ENCODE results near the gene CPEB2.

The CPEB2 gene

GRCh38 chr4:15011166-15011565 lies 8.9 kb downstream of the CPEB2 start:
- FAIRE-seq = no peak

DNA sequence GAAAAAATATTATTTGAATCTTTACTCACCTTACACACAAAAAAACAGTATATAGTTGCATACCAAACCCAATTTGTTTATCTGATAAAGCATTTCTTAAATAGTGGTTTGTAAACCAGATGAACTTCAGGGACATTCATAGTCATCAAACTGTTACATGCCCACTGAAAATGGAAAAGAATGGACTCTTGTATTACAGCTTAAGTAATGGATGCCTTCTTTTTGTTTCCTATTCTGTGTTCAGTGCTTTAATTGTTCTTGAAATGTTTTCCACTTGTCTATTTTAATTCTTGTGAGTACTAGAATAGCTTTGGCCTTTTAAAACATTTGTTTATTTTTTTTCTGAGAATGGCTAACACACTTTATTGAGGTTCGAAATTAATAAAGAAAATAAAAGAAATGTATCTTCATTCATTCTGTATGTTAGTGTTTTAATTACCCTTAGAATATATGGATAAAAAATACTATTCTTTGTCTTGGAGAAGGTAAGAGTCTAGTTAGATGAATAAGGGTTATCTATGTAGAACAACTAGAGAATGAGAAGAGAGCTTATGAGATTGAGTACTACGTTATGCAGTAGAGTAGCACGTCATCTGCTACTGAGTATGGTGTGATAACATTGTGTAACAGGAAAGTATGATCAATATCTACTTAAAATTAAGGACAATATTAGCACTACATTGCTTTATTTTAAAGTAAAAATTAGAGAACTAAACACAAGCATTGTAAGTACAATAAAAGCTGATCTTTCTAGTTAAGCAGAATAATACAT lies 9.9 kb downstream of the CPEB2 start:
- peak; percentile 13 for FAIRE-seq

DNA sequence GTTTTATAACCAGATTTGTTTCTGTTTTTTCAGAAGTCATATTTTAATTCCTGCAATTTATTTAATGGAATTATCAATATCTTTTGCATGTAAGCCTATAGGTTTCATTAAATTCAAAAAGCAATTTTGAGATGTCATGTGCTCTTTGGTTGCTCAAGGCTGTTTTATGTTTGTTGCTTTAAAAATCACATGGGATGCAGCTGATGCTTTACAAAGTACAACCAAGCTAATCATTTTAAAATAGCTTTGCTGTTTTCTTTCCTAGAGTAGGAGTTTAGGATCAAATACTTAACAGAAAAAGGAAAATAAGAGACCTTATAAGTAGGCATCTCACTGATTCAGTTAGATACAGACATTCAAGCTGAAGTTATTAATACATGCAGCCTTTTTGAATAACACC lies 11.3 kb downstream of the CPEB2 start:
- FAIRE-seq = no peak

GRCh38 chr4:15015170-15015569 lies 12.9 kb downstream of the CPEB2 start:
- FAIRE-seq = peak; percentile 21

DNA sequence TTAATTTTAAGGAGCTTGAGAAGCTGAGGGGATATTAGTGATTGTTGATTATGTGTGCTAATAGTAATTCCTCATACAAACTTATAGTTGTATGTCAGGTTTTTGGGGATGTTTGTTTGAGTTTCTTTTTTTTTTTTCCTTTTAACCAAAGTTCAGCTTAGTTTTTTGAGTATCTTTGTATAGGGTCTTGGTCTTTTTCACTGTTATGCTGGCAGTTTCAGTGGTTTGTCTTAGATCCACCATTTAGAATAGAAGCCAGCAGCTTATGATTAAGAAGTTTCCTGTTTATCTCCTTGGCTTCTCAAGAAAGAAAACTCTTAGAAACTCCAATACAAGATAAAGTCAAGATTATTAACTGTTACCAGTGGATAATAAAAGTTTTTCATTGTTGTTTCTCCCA lies 16.1 kb downstream of the CPEB2 start:
- peak; percentile 47 for FAIRE-seq

DNA sequence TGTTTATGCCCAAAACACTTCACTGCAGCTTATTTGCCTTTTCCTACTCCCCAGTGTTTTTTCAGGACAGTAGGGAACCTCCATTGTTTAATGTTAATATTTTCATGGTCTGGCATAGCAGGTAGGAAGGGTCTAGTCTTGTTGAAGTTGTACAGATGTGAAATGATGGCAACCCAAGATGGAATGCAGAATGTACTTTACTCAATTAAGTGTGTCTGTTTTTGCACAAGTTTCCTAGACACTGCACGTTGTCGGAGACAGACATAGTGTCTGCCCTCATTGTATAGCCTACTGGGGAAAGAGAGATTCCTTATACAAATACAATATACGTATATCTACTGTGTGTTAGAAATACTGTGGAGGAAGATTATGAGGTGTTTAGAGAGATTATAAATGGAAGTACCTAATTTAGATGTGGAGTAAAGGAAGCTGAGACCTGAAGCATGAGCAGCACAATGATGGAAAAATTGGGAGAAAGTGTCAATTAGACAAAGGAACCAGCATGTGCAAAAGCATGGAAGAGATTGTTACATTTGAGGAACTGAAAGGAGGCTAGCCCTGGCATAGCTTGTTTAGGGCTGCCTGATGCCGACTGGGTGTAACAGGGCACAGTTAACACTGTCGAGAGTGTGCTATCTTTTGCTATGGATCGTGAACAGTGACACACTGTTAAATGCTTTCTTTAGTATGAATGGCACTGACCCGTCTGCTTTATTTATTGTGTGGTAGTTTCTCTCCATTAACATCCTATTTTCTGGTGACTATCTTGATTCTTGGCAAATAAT lies 18.4 kb downstream of the CPEB2 start:
- FAIRE-seq = no peak

DNA sequence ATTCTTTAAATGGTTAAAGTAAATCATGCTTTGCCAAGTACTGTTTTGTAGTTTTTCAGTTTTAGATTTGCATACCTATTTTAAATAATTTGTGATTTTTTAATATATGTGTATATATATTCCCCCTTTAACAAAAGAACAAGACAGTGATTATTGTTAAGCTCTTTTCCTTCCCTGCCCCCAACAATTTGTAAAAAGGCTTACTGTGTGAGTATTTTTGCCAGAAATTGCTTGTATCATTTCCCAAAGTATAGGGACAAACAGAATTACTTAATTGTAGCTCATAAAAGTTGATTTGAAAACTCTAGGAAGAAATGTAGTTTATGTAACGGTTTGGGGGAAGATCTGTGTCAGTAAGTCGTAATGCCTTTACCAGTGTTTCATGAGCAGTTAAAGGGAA lies 19.0 kb downstream of the CPEB2 start:
- no peak for FAIRE-seq

DNA sequence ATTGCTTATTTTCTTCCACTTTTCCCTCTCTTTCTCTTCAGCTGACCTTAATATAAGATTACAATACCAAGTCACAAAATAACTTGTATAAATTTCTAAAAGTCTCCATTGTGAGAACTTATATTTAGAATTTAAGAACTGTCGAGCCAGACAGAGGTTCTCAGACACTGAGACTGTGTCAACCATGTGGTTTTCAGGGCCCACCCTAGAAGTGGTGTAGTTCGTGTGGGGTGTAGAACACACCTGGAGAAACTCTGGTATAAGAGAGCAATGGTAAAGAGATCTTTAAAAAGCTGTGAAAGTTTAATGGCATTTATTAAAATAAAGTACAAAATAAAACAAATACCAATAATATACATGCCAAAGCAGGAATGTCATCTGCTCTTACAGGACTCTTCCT lies 19.7 kb downstream of the CPEB2 start:
- peak; percentile 73 for FAIRE-seq

DNA sequence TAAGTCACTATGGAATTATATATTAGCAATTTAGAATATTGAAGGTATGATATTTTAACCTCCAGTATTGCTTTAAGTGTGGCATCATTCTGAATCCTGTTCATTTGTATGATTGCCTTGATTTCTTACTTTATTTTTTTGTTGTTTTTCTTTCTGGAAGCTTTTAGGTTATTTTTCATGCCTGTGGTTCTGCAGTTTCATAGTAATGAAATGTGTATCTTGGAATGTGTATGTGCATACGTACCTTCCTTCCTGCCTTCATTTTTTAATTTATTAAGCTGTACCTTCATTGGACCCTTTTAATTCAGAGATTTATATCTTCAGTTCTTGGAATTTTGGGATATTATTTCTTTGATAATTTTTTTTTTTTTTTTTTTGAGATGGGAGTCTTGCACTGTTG lies 22.1 kb downstream of the CPEB2 start:
- FAIRE-seq = peak; percentile 24

DNA sequence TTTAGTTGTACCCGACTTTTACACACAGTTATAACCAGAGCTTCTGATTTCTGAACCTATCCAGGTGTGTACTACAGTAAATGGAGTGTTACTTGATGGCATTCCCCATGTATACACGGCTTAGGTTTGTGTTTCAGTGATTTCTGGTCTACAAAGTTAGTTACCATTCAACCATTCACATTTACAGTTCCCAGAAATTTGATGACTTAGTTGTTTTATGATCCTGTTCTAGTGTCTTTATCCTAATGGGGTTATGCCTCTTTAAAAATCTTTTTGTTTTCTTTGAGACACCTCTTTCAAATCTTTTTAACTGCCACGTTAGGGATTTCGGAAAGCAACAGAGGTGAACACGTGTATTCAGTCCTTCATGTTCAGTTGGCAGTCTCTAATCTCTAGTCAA lies 23.4 kb downstream of the CPEB2 start:
- no peak for FAIRE-seq

DNA sequence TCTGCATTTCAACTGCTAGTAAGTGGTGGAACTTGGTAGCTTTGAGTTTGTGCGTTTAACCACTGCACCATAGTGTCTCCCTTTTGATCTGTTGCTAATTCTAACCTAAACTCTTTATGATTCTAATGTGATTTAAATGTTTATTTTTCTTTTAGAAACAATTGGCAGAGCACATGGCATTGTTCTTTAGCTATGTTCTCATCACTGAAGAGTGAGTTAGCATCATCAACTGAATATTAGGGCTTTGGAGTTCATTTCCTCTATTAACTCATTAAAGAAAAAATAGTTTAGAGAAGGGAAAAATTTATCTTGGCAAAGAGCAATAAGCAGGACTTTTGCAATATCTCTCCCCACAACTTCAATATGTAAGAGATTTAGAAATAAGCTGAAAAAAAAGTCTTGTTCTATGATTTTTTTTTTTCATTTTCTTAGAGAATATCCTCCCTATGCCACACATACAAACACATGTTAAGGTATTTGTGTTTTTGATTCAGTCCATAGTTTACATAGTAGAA lies 25.7 kb downstream of the CPEB2 start:
- no peak for FAIRE-seq

DNA sequence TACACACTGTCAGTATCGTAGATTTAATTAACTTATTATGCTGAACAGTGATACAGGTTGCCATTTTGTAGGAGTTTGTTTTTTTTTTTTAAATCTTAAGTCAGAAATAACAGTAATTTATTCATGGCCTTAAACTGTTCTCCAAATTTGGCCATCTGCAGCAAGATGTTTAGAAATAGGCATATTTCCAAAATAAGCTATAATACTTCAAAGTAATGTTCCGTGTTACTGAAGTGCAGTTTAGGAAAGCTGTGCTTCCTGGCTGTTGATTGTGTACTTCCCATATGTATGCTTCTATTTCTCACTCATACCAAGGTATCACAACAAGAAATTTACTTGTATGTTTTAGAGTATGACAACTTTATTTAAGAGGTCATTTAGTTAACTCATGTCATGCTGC lies 28.9 kb downstream of the CPEB2 start:
- FAIRE-seq = no peak

- FAIRE-seq = peak; percentile 98
These were observed 29.9 kb downstream of the CPEB2 start for GRCh38 chr4:15031993-15032675.

DNA sequence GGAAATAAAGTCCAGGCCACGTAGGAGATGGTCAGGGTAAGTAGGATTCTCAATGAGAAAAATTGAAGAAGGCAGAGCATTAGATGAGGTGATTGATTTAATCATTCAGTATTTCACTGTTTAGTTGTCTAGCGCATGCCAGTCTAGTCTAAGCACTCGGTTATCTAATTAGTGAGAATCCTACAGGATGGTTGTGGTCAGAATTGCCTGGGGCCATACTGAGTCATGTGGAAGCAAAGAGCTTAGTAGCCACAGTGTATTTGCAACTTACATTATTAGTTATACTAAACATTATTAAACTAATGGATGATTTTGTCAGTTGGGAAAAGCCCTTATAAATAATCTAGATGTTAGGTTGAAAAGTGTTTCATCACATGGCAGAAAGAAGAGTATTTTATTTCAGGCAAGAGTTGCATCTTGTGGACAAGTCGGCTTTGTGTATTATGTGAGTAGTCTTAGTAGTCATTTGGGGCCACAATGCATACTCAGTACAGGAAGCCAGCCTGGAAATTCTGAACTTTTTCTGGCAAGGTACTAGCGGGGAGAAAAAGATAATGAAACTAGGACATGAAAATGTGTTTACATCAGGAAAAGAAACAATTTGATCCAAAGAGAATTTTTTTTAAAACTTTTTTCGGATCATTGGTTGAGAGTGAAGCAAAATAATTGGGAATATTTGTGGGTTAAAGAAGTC lies 31.9 kb downstream of the CPEB2 start:
- FAIRE-seq = no peak

GRCh38 chr4:15035159-15035558 lies 32.9 kb downstream of the CPEB2 start:
- FAIRE-seq = no peak

DNA sequence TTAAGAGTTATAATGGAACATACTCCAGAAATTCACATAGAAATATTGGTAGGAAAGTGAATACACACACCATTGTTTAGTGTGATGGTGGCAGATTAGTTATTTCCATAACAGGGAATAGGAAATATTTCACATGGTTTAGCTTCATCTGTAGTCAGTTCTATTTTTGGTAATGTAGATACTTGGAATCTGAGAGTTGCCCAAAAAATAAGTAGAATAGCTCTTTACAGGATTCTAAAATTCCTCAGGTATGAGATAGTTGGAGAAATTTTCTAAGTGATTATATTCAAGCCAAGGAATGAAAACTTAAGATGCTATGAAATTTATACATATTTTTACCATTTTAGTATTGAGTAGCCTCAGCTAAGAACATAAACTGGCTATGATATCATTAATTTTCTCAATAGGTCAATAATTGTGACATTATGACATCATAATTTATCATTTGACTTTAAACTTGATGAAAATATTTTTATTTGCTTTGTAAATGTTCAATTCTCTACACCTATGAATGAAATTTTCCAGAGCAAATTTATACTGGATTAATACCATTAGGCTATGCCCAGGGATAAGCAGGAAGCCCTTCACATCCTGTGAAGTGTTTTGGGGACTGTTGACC lies 35.8 kb downstream of the CPEB2 start:
- FAIRE-seq = peak; percentile 17

- no peak for FAIRE-seq
These were observed 38.7 kb downstream of the CPEB2 start for GRCh38 chr4:15040916-15041463.

DNA sequence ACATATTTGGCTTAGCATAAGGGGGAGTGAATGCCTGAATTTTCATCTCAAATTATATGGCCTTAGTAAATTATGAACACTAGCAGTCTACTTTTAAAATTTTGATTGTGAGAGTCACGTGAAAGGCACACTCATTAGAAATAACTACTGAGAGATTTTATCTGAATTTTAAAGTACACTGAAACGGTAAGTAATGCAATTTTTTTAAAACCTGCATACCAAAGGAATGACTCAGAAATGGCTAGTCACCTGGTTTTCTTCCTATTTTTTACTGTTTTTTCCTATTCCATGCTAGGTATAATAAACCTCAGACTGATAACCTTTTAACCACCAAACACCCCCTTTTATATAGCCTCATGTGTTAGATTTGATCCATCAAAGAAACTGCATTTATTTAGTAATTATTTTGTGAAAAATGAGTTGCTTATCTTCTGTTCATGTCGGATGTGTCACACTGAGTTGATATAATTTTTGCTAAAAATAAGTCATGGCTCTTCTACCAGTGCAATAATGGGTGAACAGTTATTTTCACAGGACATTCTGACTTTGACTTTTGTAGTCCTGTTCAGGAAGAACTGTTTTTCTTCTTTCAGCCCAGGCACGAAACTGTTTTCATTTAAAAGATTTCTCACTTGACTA lies 40.4 kb downstream of the CPEB2 start:
- peak; percentile 89 for FAIRE-seq

DNA sequence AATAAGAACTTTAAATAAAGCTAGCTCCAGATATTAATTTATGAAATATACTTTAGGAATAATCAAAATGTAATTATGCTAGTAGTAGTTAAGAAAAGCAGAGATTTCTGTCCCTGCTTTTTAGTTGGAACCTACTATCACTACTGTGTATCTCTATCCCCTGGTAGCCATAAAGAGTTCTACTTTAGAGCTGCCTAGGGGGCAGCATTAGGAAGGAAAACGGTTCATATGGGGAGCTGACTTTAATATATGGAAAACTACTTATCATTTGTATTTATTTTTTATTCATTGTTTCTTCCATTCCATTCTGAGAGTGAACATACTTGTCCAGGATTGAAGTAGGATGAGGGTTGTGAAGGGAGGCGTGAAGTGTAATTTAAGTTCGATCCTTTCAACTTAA lies 40.9 kb downstream of the CPEB2 start:
- FAIRE-seq = no peak

GRCh38 chr4:15043922-15044321 lies 41.6 kb downstream of the CPEB2 start:
- FAIRE-seq = no peak

DNA sequence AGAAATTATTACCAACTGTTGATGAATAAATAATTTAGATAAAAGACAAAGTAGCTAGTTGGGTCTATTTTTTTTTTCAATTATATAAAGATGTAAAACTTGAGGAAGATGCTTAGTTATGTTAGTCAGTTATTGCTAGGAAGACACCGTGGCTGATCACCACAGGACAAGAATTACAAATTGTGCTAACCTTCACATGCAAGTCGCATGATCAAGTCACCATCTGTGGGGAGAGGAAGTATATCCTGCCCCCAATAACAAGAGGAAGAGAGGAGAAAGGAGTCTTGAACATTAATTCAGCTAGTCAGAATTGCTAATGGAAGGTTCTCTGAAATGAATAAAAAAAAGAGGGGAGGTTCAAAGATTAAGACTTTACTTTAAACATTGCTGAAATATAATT lies 52.3 kb downstream of the CPEB2 start:
- no peak for FAIRE-seq

GRCh38 chr4:15060213-15060612 lies 57.9 kb downstream of the CPEB2 start:
- no peak for FAIRE-seq

Measured in islet of Langerhans (tissue), 1 donor.